ENCODE results near the gene MAP4K5. TPM values are rescaled to one million over a fixed set of nuclear protein-coding genes. Genes with fewer than 3 reads are reported as not detected.

Gene MAP4K5
- total RNA-seq, 1 experiment from 2014 or later, result 48.4 TPM

DNA sequence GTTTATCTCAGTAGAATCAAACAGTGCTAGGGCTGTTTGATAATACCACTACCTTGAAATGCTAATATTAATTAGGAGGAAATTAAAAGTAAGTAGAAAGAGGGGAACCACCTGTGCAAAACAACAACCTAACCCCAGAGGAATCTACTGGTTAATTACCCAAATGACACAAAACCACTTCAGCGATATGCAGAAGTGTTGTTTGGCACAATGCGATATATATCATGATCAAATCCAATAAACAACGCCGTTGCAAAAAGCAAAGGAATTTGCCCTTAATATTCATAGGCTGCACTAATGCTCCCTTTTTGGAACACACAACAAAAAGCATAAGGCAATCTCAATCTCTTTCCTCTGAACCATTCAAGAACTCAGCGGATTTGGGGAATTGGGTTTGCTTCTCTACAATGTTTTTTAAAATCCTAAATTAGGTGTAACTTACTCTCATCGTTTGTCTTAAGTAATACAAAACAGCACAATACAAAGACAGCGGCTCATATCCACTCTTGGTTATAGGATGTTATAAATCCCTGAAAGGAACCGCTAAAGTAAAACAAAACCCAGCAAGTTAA is 1.5 kb downstream of the MAP4K5 start:
- Histone ChIP-seq H3K27me3 (replicated peaks; ENCODE audit: control insufficient read depth, insufficient read depth, low read length) (no peaks in the 10 kb centered on the region), H3K4me1 (peaks cover 14% of the 10 kb centered on the region), H3K4me3 (ENCODE audit: low read depth, low read length) (peak overlapping the region; percentile 92), H3K36me3 (ENCODE audit: control insufficient read depth, insufficient read depth, low read length) (no peaks in the 10 kb centered on the region), H3K9me3 (no peaks in the 10 kb centered on the region)
- H3K4me1 Mint-ChIP-seq (ENCODE audit: low read depth, unreplicated experiment), result peaks cover 22% of the 10 kb centered on the region
- DNase-seq, result no peak
- BruUV-seq (replicated peaks), result no TSS peak
- peaks cover 4% of the 10 kb centered on the region for H3K36me3 Mint-ChIP-seq (ENCODE audit: insufficient read depth, unreplicated experiment)
- no peak for TF ChIP-seq CTCF (IDR thresholded peaks at IDR 0.05; ENCODE audit: insufficient read depth in 1 of 2, low read depth in 1 of 2, low read length in 1 of 2, severe bottlenecking in 1 of 2, unreplicated experiment in 1 of 2)
- intact Hi-C loops (cut with micrococcal nuclease; ENCODE audit: unreplicated experiment), result loop anchor here (5.0 kb wide), 4 partner anchors 134 to 664 kb away; partner anchors contain the start of genes CDKL1 and VCPKMT
- peaks cover 1% of the 10 kb centered on the region for H3K27me3 Mint-ChIP-seq (ENCODE audit: insufficient read depth, unreplicated experiment)
- no peak overlapping the region for H3K27ac Mint-ChIP-seq (ENCODE audit: unreplicated experiment)
- ChIA-PET POLR2A (no interaction called here), CTCF (no interaction called here)
- H3K9me3 Mint-ChIP-seq (ENCODE audit: unreplicated experiment), result peaks cover under 1% of the 10 kb centered on the region
- H3K4me3 Mint-ChIP-seq (ENCODE audit: unreplicated experiment), result peak overlapping the region; percentile 82

GRCh38 chr14:50530358-50530757 is 2.0 kb downstream of the MAP4K5 start:
- H3K36me3 ChIP-seq (ENCODE audit: control insufficient read depth, insufficient read depth, low read length), result no peaks in the 10 kb centered on the region
- no peak for DNase-seq
- Mint-ChIP-seq H3K9me3 (ENCODE audit: unreplicated experiment) (no peaks in the 10 kb centered on the region), H3K27ac (ENCODE audit: unreplicated experiment) (no peak overlapping the region), H3K4me1 (ENCODE audit: low read depth, unreplicated experiment) (peaks cover 22% of the 10 kb centered on the region), H3K36me3 (ENCODE audit: insufficient read depth, unreplicated experiment) (peaks cover 4% of the 10 kb centered on the region), H3K27me3 (ENCODE audit: insufficient read depth, unreplicated experiment) (no peaks in the 10 kb centered on the region), H3K4me3 (ENCODE audit: unreplicated experiment) (peak overlapping the region; percentile 82)
- H3K27me3 ChIP-seq (replicated peaks; ENCODE audit: control insufficient read depth, insufficient read depth, low read length), result no peaks in the 10 kb centered on the region
- no peak overlapping the region for H3K4me3 ChIP-seq (ENCODE audit: low read depth, low read length)
- BruUV-seq (replicated peaks), result no TSS peak
- H3K9me3 ChIP-seq, result no peaks in the 10 kb centered on the region
- no peak for TF ChIP-seq CTCF (IDR thresholded peaks at IDR 0.05; ENCODE audit: insufficient read depth in 1 of 2, low read depth in 1 of 2, low read length in 1 of 2, severe bottlenecking in 1 of 2, unreplicated experiment in 1 of 2)
- ChIA-PET POLR2A (no interaction called here), CTCF (no interaction called here)
- intact Hi-C loops (cut with micrococcal nuclease; ENCODE audit: unreplicated experiment), result loop anchor here (5.0 kb wide), 4 partner anchors 133 to 663 kb away; partner anchors contain the start of genes CDKL1 and VCPKMT
- H3K4me1 ChIP-seq, result peaks cover 14% of the 10 kb centered on the region

DNA sequence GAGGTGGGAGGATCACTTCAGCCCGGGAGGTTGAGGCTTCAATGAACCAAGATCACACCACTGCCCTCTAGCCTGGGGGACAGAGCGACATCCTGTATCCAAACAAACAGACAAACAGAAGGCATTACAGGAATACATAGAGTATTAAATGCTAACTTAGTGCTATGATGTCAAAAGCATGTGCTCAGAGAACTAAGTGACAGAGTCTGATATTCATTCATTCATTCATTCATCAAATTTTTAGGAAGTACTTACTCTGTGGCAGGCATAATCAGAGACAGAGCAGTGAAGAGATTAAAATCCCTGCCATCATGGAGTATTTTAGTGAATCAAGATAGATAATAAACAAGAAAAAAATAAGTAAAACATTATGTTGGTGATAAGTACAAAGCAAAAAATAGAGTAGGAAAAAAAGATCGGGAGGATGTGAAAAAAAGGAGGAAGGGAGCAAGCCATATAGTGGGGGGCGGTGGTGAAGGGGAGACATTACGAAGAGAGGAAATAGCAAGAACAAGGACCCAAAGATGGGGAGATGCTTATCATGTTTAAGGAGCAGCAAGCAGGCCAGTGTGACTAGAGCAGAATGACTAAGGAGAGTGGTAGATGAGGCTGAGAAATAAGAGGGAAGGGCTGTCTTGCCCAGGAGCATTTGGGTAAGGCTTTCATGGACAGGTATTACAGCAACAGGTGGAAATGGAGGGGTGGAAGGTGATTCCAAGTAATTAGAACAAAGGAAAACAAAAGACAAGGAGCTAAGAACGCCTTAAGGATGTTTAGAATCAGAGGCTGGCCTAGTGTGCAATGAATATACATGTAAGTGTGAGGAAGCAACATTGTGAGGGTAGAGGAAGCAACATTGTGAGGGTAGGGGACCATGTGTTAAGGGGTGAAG is 2.8 kb downstream of the MAP4K5 start:
- no peak for TF ChIP-seq CTCF (IDR thresholded peaks at IDR 0.05; ENCODE audit: insufficient read depth in 1 of 2, low read depth in 1 of 2, low read length in 1 of 2, severe bottlenecking in 1 of 2, unreplicated experiment in 1 of 2)
- POLR2A ChIA-PET, result no interaction called here
- Mint-ChIP-seq H3K9me3 (ENCODE audit: unreplicated experiment) (no peaks in the 10 kb centered on the region), H3K36me3 (ENCODE audit: insufficient read depth, unreplicated experiment) (peaks cover 4% of the 10 kb centered on the region), H3K27ac (ENCODE audit: unreplicated experiment) (no peak overlapping the region), H3K27me3 (ENCODE audit: insufficient read depth, unreplicated experiment) (no peaks in the 10 kb centered on the region), H3K4me1 (ENCODE audit: low read depth, unreplicated experiment) (peaks cover 22% of the 10 kb centered on the region), H3K4me3 (ENCODE audit: unreplicated experiment) (peak overlapping the region; percentile 41)
- BruUV-seq (replicated peaks), result no TSS peak
- intact Hi-C loops (cut with micrococcal nuclease; ENCODE audit: unreplicated experiment), result loop anchor here (5.0 kb wide), 4 partner anchors 132 to 662 kb away; partner anchors contain the start of genes CDKL1 and VCPKMT
- Histone ChIP-seq H3K36me3 (ENCODE audit: control insufficient read depth, insufficient read depth, low read length) (no peaks in the 10 kb centered on the region), H3K9me3 (no peaks in the 10 kb centered on the region), H3K4me1 (peaks cover 14% of the 10 kb centered on the region), H3K27me3 (replicated peaks; ENCODE audit: control insufficient read depth, insufficient read depth, low read length) (no peaks in the 10 kb centered on the region), H3K4me3 (ENCODE audit: low read depth, low read length) (no peak overlapping the region)
- CTCF ChIA-PET, result no interaction called here
- no peak for DNase-seq

Data from Caco-2 (cell line).